Liver (tissue), 9 donors: ENCODE data around the gene SLC25A25. TPM values are rescaled to one million over a fixed set of nuclear protein-coding genes. Genes with fewer than 3 reads are reported as not detected.

Experiments
- DNase-seq: peaks from one replicate; pipeline ENCODE4 v3.0.0-alpha.2; 2017; ENCODE audit warnings: low spot score
- H3K27ac ChIP-seq, 2 donors: one replicate each; pipeline ENCODE4 v1.7.0; 2013; ENCODE audit warnings: inconsistent platforms in 2 of 2, low read length in 2 of 2, control low read depth in 1 of 2, low read depth in 1 of 2, mild to moderate bottlenecking in 1 of 2
- H3K27me3 ChIP-seq, 4 donors: one replicate each; pipeline versions ENCODE4 v1.6.1 to v1.7.0; 2013; ENCODE audit warnings: low read length in 3 of 4, inconsistent platforms in 1 of 4, mild to moderate bottlenecking in 1 of 4, moderate library complexity in 1 of 4; ENCODE audit not compliant: control insufficient read depth in 4 of 4, insufficient read depth in 4 of 4
- H3K36me3 ChIP-seq, 4 donors: one replicate each; pipeline versions ENCODE4 v1.6.1 to v1.7.0; 2013; ENCODE audit warnings: low read length in 3 of 4, mild to moderate bottlenecking in 3 of 4, low read depth in 1 of 4, moderate library complexity in 1 of 4; ENCODE audit not compliant: control insufficient read depth in 4 of 4, insufficient read depth in 3 of 4
- H3K4me1 ChIP-seq, 4 donors: one replicate each; pipeline versions ENCODE4 v1.6.1 to v1.7.0; 2013; ENCODE audit warnings: low read length in 3 of 4, mild to moderate bottlenecking in 3 of 4, moderate library complexity in 1 of 4; ENCODE audit not compliant: control insufficient read depth in 4 of 4, insufficient read depth in 4 of 4
- H3K4me3 ChIP-seq, 3 donors: one replicate each; pipeline versions ENCODE4 v1.6.1 to v1.7.0; 2013; ENCODE audit warnings: low read length in 3 of 3, control low read depth in 1 of 3, low read depth in 1 of 3, mild to moderate bottlenecking in 1 of 3
- H3K9ac ChIP-seq, 2 donors: one replicate each; pipeline ENCODE4 v1.7.0; 2013; ENCODE audit warnings: low read length in 2 of 2, mild to moderate bottlenecking in 2 of 2, moderate library complexity in 2 of 2, control low read depth in 1 of 2, low read depth in 1 of 2
- H3K9me3 ChIP-seq, 4 donors: one replicate each; pipeline versions ENCODE4 v1.6.1 to v1.7.0; 2013; ENCODE audit warnings: low read length in 3 of 4; ENCODE audit not compliant: control insufficient read depth in 4 of 4
- EGR1 ChIP-seq, 2 donors: IDR thresholded peaks; 2 replicates each; pipeline ENCODE4 v1.6.1; 2016 to 2018; ENCODE audit warnings: antibody characterized with exemption in 2 of 2, low read depth in 2 of 2
- FOXA1 ChIP-seq: IDR thresholded peaks from 2 replicates; pipeline ENCODE4 v1.6.1; 2016; ENCODE audit warnings: antibody characterized with exemption
- FOXA2 ChIP-seq: IDR thresholded peaks from 2 replicates; pipeline ENCODE4 v1.6.1; 2016; ENCODE audit warnings: antibody characterized with exemption
- GABPA ChIP-seq, 2 donors: IDR thresholded peaks in 1 of 2; conservative IDR thresholded peaks in 1 of 2; 2 replicates each; pipeline ENCODE4 v1.6.1; 2016; ENCODE audit warnings: antibody characterized with exemption in 2 of 2, mild to moderate bottlenecking in 1 of 2, moderate library complexity in 1 of 2
- HNF4A ChIP-seq, 2 donors: conservative IDR thresholded peaks; 2 replicates each; pipeline ENCODE4 v1.6.1; 2016; ENCODE audit warnings: antibody characterized with exemption in 2 of 2, mild to moderate bottlenecking in 2 of 2
- HNF4G ChIP-seq: IDR thresholded peaks from 2 replicates; pipeline ENCODE4 v1.6.1; 2016; ENCODE audit warnings: antibody characterized with exemption
- JUND ChIP-seq, 2 donors: IDR thresholded peaks; 2 replicates each; pipeline ENCODE4 v1.6.1; 2016; ENCODE audit warnings: antibody characterized with exemption in 2 of 2
- NR2F2 ChIP-seq: IDR thresholded peaks from 2 replicates; pipeline ENCODE4 v1.6.1; 2016; ENCODE audit warnings: antibody characterized with exemption
- RAD21 ChIP-seq, 2 donors: IDR thresholded peaks; 2 replicates each; pipeline ENCODE4 v1.6.1; 2016; ENCODE audit warnings: antibody characterized with exemption in 2 of 2, mild to moderate bottlenecking in 2 of 2
- RXRA ChIP-seq, 2 donors: IDR thresholded peaks; 2 replicates each; pipeline ENCODE4 v1.6.1; 2017 to 2018; ENCODE audit warnings: antibody characterized with exemption in 2 of 2, mild to moderate bottlenecking in 1 of 2
- SP1 ChIP-seq: IDR thresholded peaks from 2 replicates; pipeline ENCODE4 v1.6.1; 2018; ENCODE audit warnings: antibody characterized with exemption, mild to moderate bottlenecking
- TAF1 ChIP-seq: conservative IDR thresholded peaks from 2 replicates; pipeline ENCODE4 v1.6.1; 2016; ENCODE audit warnings: antibody characterized with exemption, mild to moderate bottlenecking
- YY1 ChIP-seq: IDR thresholded peaks from 2 replicates; pipeline ENCODE4 v1.6.1; 2016; ENCODE audit warnings: antibody characterized with exemption, mild to moderate bottlenecking
- WGBS: extraction: QIAGEN DNeasy Blood & Tissue Kit; methylation state at CpG from one replicate; pipeline ENCODE4 v1.1.7; 2013; 5-methylcytosine and 5-hydroxymethylcytosine counted together
- polyA plus RNA-seq, 2 donors: library from polyadenylated mRNA; stranded (reverse) in 1 of 2; unstranded in 1 of 2; fragments of 200-250 nt in 1 of 2; fragments of >200 nt in 1 of 2; fragmentation: Nextera tagmentation in 1 of 2; extraction: Ambion mirVana in 1 of 2; gene quantifications; one replicate each; pipeline versions ENCODE4 v1.2.1 to v1.2.3, GENCODE V29; 2013 to 2015
- total RNA-seq, 2 donors: library from RNA; depleted of rRNA; stranded (reverse); fragments of >200 nt; gene quantifications; one replicate each; pipeline ENCODE4 v1.2.3, GENCODE V29; 2014
- TF ChIP-seq, protein P1 (sequence below): IDR thresholded peaks from 2 replicates; pipeline ENCODE4 v1.6.1; 2016; ENCODE audit warnings: antibody characterized with exemption
- TF ChIP-seq, protein P2 (sequence below): fragments of 150-350 bp; IDR thresholded peaks from 2 replicates; pipeline ENCODE4 v1.5.1; 2017; ENCODE audit warnings: improper control_type of control experiment, low read depth, low read length; ENCODE audit not compliant: missing input control
- TF ChIP-seq, protein P3 (sequence below): IDR thresholded peaks from 2 replicates; pipeline ENCODE4 v1.6.1; 2016; ENCODE audit warnings: antibody characterized with exemption, mild to moderate bottlenecking
- TF ChIP-seq, protein P4 (sequence below): IDR thresholded peaks from 2 replicates; pipeline ENCODE4 v1.6.1; 2016; ENCODE audit warnings: antibody characterized with exemption
- TF ChIP-seq, protein P5 (sequence below): IDR thresholded peaks from 2 replicates; pipeline ENCODE4 v1.6.1; 2016; ENCODE audit warnings: antibody characterized with exemption
- donor health status: healthy.
- donor health status: healthy.
- donor health status: healthy.
- donor health status: healthy.
- donor health status: healthy.

Gene SLC25A25
- total and polyA plus RNA-seq, 4 donors = 21.7 to 74.6 (median 39.3) TPM

DNA sequence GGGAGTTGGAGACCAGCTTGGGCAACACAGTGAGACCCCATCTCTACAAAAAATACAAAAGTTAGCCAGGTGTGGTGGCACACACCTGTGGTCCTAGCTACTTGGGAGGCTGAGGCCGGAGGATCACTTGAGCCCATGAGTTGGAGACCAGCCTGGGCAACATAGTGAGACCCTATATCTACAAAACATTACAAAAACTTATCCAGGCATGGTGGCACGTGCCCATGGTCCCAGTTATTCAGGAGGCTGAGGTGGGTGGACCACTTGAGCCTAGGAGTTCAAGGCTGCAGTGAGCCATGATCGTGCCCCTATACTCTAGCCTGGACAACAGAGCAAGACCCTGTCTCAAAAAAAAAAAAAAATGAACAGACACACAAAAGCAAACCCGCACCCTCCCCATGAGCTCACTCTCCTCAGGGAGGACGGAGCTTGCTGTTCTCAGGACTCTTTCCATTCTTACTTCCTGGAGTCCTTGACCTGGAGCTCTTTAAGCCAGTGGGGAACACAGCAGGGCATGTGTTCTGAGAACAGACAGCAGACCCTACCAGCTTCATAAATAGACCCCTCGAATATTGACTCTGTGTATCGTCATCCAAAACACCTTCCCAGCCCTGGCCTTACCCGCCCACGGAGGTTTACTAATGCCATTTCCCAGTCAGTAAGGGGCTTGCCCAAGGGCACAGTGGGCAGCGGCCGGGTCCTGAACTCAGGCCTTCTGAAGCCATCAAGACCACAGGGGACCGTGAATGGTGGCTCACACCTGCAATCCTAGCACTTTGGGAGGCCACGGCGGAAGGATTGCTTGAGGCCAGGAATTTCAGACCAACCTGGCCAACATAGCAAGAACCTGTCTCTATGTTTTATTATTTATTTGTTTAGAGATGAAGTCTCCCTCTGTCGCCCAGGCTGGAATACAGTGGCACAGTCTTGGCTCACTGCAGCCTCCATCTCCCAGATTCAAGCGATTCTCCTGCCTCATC lies 48.4 kb downstream of the SLC25A25 start:
- Histone ChIP-seq H3K36me3 (peaks cover 0 to 8% (median 2%) of the 10 kb centered on the region in 4 donors), H3K4me3 (no peak overlapping the region), H3K27ac (peak overlapping the region; percentile 89 to 93), H3K4me1 (peaks cover 11 to 35% (median 24%) of the 10 kb centered on the region in 4 donors), H3K9ac (no peak overlapping the region), H3K27me3 (no peaks in the 10 kb centered on the region), H3K9me3 (no peaks in the 10 kb centered on the region)
- WGBS = 82% methylated on average over 16 of the region's 16 CpGs
- TF ChIP-seq FOXA1 = no peak
- TF ChIP-seq FOXA2 = no peak
- no peak for TF ChIP-seq GABPA (IDR thresholded peaks at IDR 0.05 in 1 of 2, conservative IDR thresholded peaks at IDR 0.05 in 1 of 2)
- no peak for TF ChIP-seq RXRA (IDR thresholded peaks at IDR 0.05)
- TF ChIP-seq, protein P1, sequence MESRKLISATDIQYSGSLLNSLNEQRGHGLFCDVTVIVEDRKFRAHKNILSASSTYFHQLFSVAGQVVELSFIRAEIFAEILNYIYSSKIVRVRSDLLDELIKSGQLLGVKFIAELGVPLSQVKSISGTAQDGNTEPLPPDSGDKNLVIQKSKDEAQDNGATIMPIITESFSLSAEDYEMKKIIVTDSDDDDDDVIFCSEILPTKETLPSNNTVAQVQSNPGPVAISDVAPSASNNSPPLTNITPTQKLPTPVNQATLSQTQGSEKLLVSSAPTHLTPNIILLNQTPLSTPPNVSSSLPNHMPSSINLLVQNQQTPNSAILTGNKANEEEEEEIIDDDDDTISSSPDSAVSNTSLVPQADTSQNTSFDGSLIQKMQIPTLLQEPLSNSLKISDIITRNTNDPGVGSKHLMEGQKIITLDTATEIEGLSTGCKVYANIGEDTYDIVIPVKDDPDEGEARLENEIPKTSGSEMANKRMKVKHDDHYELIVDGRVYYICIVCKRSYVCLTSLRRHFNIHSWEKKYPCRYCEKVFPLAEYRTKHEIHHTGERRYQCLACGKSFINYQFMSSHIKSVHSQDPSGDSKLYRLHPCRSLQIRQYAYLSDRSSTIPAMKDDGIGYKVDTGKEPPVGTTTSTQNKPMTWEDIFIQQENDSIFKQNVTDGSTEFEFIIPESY = no peak
- TF ChIP-seq, protein P2, sequence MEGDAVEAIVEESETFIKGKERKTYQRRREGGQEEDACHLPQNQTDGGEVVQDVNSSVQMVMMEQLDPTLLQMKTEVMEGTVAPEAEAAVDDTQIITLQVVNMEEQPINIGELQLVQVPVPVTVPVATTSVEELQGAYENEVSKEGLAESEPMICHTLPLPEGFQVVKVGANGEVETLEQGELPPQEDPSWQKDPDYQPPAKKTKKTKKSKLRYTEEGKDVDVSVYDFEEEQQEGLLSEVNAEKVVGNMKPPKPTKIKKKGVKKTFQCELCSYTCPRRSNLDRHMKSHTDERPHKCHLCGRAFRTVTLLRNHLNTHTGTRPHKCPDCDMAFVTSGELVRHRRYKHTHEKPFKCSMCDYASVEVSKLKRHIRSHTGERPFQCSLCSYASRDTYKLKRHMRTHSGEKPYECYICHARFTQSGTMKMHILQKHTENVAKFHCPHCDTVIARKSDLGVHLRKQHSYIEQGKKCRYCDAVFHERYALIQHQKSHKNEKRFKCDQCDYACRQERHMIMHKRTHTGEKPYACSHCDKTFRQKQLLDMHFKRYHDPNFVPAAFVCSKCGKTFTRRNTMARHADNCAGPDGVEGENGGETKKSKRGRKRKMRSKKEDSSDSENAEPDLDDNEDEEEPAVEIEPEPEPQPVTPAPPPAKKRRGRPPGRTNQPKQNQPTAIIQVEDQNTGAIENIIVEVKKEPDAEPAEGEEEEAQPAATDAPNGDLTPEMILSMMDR = no peak
- no peak for TF ChIP-seq SP1
- TF ChIP-seq JUND (IDR thresholded peaks at IDR 0.05) = no peak
- no peak for TF ChIP-seq RAD21 (IDR thresholded peaks at IDR 0.05)
- no peak for DNase-seq

DNA sequence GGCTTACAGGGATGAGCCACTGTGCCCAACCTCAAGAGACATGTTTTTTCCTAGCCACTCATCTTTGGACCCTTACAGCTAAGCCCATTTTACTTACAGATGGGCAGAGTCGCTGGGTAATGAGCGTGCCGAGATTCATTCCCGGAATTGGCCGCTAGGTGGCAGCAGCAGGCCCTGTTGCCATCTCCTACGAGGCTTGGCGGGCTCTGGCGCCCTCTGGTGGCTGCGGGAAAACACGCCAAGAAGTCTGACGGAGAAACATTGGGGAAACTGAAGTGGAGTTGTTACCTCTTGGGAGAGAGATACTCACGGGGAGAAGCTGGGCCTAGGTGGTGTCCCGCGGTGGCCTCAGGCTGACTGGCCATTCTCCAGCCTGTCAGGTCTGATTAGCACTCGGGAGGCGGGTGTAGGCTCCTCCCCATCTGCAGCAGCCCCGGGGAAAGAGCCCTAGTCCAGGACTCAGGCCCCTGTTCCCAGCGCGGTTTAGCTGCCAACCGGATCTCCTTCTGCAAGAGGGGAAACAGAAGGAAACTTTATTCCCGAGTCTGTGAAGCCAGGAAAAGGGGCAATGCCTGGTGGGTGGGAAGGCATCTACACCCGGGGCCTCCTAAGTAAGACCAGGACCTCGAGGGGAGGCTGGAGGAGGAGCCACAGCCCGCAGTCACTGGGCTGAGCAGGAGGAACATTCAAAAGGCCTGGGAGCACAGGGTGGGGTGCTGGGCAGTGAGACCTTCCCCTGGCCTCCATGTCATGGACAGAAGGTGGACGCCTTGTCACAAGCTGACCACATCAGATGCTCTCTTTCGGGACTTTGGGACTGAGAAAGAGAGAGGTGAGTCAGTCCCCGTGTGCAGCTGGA lies 49.8 kb downstream of the SLC25A25 start:
- Histone ChIP-seq H3K27me3 (no peaks in the 10 kb centered on the region), H3K4me1 (peaks cover 11 to 35% (median 24%) of the 10 kb centered on the region in 4 donors), H3K27ac (peak overlapping the region in 1 of 2 donors; percentile 36), H3K9ac (no peak overlapping the region), H3K4me3 (no peak overlapping the region), H3K9me3 (no peaks in the 10 kb centered on the region), H3K36me3 (peaks cover 2 to 19% (median 5%) of the 10 kb centered on the region in 4 donors)
- 19% methylated on average over 27 of the region's 27 CpGs for WGBS
- DNase-seq = peak; percentile 100
- TF ChIP-seq GABPA (IDR thresholded peaks at IDR 0.05 in 1 of 2, conservative IDR thresholded peaks at IDR 0.05 in 1 of 2) (no peak), JUND (IDR thresholded peaks at IDR 0.05) (no peak), TAF1 (no peak), YY1 (peak; percentile 37), HNF4G (no peak), SP1 (peak; percentile 25), RXRA (IDR thresholded peaks at IDR 0.05) (no peak), EGR1 (IDR thresholded peaks at IDR 0.05; ENCODE audit: low read depth in 2 of 2) (no peak), FOXA1 (no peak), NR2F2 (no peak), HNF4A (conservative IDR thresholded peaks at IDR 0.05) (peak in 1 of 2 donors; percentile 54), FOXA2 (no peak)
- TF ChIP-seq, protein P3, sequence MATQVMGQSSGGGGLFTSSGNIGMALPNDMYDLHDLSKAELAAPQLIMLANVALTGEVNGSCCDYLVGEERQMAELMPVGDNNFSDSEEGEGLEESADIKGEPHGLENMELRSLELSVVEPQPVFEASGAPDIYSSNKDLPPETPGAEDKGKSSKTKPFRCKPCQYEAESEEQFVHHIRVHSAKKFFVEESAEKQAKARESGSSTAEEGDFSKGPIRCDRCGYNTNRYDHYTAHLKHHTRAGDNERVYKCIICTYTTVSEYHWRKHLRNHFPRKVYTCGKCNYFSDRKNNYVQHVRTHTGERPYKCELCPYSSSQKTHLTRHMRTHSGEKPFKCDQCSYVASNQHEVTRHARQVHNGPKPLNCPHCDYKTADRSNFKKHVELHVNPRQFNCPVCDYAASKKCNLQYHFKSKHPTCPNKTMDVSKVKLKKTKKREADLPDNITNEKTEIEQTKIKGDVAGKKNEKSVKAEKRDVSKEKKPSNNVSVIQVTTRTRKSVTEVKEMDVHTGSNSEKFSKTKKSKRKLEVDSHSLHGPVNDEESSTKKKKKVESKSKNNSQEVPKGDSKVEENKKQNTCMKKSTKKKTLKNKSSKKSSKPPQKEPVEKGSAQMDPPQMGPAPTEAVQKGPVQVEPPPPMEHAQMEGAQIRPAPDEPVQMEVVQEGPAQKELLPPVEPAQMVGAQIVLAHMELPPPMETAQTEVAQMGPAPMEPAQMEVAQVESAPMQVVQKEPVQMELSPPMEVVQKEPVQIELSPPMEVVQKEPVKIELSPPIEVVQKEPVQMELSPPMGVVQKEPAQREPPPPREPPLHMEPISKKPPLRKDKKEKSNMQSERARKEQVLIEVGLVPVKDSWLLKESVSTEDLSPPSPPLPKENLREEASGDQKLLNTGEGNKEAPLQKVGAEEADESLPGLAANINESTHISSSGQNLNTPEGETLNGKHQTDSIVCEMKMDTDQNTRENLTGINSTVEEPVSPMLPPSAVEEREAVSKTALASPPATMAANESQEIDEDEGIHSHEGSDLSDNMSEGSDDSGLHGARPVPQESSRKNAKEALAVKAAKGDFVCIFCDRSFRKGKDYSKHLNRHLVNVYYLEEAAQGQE = no peak
- TF ChIP-seq, protein P4, sequence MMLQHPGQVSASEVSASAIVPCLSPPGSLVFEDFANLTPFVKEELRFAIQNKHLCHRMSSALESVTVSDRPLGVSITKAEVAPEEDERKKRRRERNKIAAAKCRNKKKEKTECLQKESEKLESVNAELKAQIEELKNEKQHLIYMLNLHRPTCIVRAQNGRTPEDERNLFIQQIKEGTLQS = no peak
- TF ChIP-seq, protein P5, sequence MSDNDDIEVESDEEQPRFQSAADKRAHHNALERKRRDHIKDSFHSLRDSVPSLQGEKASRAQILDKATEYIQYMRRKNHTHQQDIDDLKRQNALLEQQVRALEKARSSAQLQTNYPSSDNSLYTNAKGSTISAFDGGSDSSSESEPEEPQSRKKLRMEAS = no peak
- TF ChIP-seq, protein P1 = no peak
